ENCODE measurements around the gene PROSER3. TPM values are rescaled to one million over a fixed set of nuclear protein-coding genes. Genes with fewer than 3 reads are reported as not detected.
A peak's percentile ranks its signal among the peaks of the same experiment; 100 is the strongest.

PROSER3 gene
- total RNA-seq, 2 donors from 2014 or later: 36.2 to 36.6 TPM

DNA sequence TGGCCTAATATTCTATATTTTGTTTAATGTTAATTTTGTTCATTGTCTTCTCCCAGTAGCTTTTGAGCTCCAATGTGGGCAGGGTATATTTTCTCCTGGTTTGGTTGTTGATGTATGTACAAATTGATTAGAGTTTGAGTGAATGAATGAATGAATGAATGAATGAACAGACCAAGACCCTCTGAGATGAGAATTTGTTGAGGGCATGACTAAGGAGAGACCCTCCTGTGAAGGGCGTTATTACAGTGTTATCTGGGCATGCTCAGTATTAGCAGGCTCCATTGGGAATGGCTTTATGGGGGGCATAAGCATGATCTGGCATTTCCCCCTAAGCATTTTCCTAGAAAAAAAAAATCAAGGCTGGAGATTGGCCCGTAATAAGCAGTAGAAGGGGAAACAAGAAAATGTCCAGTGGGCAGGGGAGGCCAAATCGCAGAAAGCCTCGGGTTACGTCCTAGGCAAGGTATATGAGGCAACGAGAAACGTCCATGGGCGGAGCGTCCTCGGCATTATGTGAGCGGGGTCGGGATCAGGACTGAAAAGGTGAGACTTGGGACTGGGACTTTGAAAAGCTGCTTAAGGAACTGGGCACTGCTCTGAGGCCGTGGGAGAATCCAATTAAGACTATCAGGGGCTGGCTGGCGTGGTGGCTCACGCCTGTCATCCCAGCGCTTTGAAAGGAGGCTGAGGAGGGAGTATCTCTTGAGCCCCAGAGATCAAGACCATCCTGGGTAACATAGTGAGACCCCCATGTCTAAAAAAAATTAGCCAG lies 16.5 kb downstream of the PROSER3 start:
- ATAC-seq (no peak), DNase-seq (no peak)
- Mint-ChIP-seq H3K27ac (no peak overlapping the region), H3K4me1 (peaks cover 23% of the 10 kb centered on the region), H3K4me3 (peak overlapping the region; percentile 89), H3K27me3 (no peaks in the 10 kb centered on the region), H3K36me3 (ENCODE audit: low read depth) (no peaks in the 10 kb centered on the region)
- H3K9me3 ChIP-seq (ENCODE audit: control insufficient read depth, low read length, poor library complexity, severe bottlenecking): no peaks in the 10 kb centered on the region

DNA sequence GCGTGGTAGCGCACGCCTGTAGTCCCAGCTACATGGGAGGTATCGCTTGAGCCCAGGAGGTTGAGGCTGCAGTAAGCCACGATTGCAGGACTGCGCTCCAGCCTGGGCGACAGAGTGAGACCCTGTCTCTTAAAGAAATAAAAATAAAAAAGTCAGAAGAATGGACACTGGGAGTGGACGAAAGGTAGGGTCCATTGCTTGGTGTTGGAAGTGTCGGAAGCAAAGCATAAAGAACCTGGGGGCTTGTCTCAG lies 17.0 kb downstream of the PROSER3 start:
- H3K9me3 ChIP-seq (ENCODE audit: control insufficient read depth, low read length, poor library complexity, severe bottlenecking): no peaks in the 10 kb centered on the region
- Mint-ChIP-seq H3K27ac (no peak overlapping the region), H3K36me3 (ENCODE audit: low read depth) (no peaks in the 10 kb centered on the region), H3K4me3 (peak overlapping the region; percentile 89), H3K27me3 (no peaks in the 10 kb centered on the region), H3K4me1 (peaks cover 23% of the 10 kb centered on the region)
- DNase-seq (no peak), ATAC-seq (no peak)

DNA sequence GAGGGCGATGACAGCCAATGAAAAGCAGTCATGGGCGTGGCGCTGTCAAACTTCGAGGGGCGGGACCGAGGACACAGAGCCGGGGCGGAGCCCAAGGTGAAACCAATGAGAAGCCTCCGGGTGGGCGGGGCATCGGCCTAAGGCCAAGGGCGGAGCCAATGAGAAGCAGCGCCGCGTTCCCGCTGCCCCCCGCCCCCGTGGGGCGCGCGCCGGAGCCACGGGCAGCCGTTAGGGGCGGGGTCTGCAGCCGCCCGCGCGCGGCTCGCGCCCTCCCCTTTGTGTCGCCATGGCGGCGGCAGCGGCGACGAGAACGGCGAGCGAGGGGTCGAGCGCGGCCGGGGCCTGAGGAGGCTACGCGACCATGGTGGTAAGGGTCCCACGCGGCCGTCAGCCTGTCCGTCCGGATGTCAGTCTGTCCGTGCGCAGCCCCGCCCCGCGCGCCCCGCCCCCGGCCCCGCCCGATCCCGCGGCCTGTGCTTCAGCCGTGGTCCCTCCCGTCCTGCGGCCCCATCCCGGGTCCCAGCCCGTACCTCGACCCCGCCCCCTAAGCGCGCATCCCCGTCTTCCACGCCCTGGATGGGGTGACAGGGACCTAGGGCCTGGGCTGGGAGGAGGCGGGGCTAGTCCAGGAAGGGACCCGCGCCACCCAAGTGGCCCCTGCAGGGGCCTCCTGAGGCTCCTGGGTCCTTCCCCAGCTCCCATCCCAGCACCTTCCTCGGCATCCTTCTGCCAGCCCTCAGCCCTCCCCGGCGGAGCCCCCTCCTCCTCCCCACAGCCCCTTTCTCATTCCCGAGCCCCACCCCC lies 17.5 kb downstream of the PROSER3 start, which contains the start of gene ARHGAP33:
TSS of gene ARHGAP33 (plus strand) at position 267 of the 804 bp plus-strand sequence. CDS start at position 362, 95 bp downstream.
- Mint-ChIP-seq H3K4me3 (peak within 1 kb of the TSS; percentile 89), H3K27me3 (no peaks in the 10 kb centered on the region), H3K4me1 (peaks cover 21% of the 10 kb centered on the region), H3K27ac (no peak within 1 kb of the TSS), H3K36me3 (ENCODE audit: low read depth) (no peaks in the 10 kb centered on the region)
- ATAC-seq (peak; percentile 99), DNase-seq (peak; percentile 98 to 99 (median 99))
- no peaks in the 10 kb centered on the region for H3K9me3 ChIP-seq (ENCODE audit: control insufficient read depth, low read length, poor library complexity, severe bottlenecking)

DNA sequence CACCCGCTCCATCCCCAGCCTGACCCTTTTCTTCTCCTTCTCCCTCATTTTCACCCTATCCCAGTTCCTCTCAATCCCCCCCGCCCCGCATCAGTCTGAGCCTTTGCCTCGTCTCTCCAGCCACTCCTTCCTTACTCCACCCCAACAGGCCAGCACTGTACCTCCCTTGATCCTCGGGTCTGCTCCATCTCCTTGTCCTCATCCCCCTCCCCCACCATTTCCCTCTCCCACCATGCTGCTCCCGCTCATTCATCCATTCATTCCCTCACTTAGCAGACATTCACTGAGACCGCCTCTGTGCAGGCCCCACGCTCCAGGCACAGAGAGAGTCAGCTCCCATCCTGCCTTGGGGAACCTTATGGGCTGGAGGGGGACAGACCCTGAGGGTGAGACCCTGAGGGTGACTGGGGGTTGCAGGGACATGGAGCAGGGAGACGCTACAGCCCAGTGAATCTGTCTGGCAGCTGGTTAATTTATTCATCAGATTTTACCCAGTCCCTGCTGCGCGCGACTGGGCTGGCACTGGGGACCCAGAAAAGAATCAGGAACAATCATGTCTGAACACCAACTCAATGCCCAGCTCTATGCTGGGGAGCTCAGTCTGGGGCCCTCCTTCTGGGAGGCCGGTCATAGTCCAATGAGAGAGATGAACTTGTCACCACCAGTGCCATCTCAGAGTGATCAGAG lies 18.3 kb downstream of the PROSER3 start:
- DNase-seq (no peak), ATAC-seq (no peak)
- Mint-ChIP-seq H3K4me1 (peaks cover 22% of the 10 kb centered on the region), H3K27ac (no peak overlapping the region), H3K27me3 (no peaks in the 10 kb centered on the region), H3K36me3 (ENCODE audit: low read depth) (no peaks in the 10 kb centered on the region), H3K4me3 (peak overlapping the region; percentile 89)
- no peaks in the 10 kb centered on the region for H3K9me3 ChIP-seq (ENCODE audit: control insufficient read depth, low read length, poor library complexity, severe bottlenecking)

DNA sequence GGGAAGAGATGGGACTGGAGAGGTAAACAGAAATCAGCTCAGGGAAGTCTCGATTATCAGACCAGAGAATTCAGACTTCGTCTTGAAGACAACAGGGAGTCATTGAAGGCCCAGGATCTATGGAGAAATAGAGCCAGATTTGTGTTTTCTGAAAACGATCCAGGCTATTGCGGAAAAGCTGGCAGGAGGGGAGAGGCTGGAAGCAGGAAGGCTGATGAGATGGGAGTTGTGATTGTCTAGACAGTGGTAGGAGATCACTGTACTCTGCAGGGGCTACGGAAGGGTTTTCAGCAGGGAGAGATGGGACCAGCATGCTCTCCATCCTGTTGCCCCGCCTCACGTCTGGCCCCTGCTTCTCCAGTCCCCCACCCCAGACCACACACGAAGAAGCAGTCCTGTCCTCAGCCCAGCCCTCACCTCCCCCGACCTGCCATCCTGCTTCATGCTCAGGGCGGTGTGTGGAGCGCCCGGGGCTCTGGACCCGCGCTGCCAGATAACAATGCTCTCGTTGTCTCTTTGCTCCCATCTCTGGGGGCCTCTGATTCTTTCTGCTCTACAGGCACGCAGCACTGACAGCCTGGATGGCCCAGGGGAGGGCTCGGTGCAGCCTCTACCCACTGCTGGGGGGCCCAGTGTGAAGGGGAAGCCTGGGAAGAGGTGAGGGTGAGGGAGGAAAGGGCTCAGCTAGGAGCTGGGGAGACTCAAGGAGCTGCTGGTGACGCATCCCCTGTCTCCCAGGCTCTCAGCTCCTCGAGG lies 19.3 kb downstream of the PROSER3 start:
- H3K27me3 Mint-ChIP-seq: no peaks in the 10 kb centered on the region
- ATAC-seq (no peak), DNase-seq (no peak)
- peak overlapping the region; percentile 16 for H3K27ac Mint-ChIP-seq
- no peaks in the 10 kb centered on the region for H3K9me3 ChIP-seq (ENCODE audit: control insufficient read depth, low read length, poor library complexity, severe bottlenecking)
- peaks cover 3% of the 10 kb centered on the region for H3K36me3 Mint-ChIP-seq (ENCODE audit: low read depth)
- H3K4me3 Mint-ChIP-seq: peak overlapping the region; percentile 63
- peaks cover 23% of the 10 kb centered on the region for H3K4me1 Mint-ChIP-seq

DNA sequence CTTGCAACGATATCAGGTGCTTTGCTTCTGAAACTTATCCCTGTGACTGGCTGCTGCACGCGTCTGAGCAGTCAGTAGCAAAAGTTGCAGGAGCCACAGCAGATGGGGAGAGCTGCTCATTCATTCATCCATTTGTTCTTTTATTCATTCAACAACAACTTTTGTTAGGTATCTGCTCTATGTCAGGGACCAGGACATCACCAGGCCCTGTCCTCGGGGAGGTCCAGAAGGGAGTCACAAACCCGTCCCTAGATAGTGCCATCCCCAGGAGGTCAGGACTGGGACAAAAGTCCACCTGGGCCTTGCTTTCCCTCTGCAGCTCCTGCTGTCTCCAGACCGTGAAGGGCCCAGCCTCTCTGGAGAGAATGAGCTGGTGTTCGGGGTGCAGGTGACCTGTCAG lies 20.0 kb downstream of the PROSER3 start:
- no peaks in the 10 kb centered on the region for H3K9me3 ChIP-seq (ENCODE audit: control insufficient read depth, low read length, poor library complexity, severe bottlenecking)
- H3K4me3 Mint-ChIP-seq: no peak overlapping the region

DNA sequence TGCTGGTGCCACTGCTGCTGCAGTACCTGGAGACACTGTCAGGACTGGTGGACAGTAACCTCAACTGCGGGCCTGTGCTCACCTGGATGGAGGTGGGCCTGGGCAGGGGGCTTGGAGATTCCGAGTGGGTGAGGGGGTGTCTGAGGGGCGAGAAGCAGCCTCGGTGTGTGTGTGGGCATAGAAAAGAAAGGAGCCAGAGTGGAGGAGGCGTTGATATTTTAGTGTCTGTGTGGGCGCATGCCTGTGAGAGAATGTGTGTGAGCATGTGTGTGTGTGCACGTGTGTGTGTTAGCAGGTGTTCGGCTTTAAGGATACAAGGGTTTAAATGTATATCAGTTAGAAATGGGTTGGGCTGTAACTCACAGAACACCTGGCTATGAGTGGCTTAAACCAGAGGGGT lies 21.1 kb downstream of the PROSER3 start:
- peaks cover 29% of the 10 kb centered on the region for H3K4me1 Mint-ChIP-seq
- no peak overlapping the region for H3K4me3 Mint-ChIP-seq
- peaks cover 3% of the 10 kb centered on the region for H3K36me3 Mint-ChIP-seq (ENCODE audit: low read depth)
- H3K27ac Mint-ChIP-seq: no peak overlapping the region
- no peaks in the 10 kb centered on the region for H3K9me3 ChIP-seq (ENCODE audit: control insufficient read depth, low read length, poor library complexity, severe bottlenecking)
- DNase-seq (no peak), ATAC-seq (no peak)
- no peaks in the 10 kb centered on the region for H3K27me3 Mint-ChIP-seq

More for the DNA sequence above, 20.0 kb downstream of the PROSER3 start:
- DNase-seq: no peak
- peaks cover 3% of the 10 kb centered on the region for H3K36me3 Mint-ChIP-seq (ENCODE audit: low read depth)
- ATAC-seq: no peak
- peaks cover 26% of the 10 kb centered on the region for H3K4me1 Mint-ChIP-seq
- H3K27ac Mint-ChIP-seq: peak overlapping the region; percentile 16
- no peaks in the 10 kb centered on the region for H3K27me3 Mint-ChIP-seq

DNA sequence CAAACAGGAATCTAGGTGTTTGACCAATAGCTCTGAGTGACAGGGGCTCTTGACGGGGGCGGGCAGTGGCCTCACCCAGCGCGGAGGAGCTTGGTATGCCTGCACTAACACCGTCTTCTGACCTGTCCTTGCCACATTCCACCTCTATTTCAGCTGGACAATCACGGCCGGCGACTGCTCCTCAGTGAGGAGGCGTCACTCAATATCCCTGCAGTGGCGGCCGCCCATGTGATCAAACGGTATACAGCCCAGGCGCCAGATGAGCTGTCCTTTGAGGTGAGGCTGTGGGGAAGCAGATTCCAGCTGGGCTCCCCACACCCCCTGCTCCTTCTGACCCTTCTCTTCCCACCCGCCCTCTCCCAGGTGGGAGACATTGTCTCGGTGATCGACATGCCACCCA lies 22.1 kb downstream of the PROSER3 start:
- Mint-ChIP-seq H3K27me3 (no peaks in the 10 kb centered on the region), H3K27ac (peak overlapping the region; percentile 16), H3K4me1 (peaks cover 24% of the 10 kb centered on the region), H3K36me3 (ENCODE audit: low read depth) (peaks cover 3% of the 10 kb centered on the region), H3K4me3 (no peak overlapping the region)
- H3K9me3 ChIP-seq (ENCODE audit: control insufficient read depth, low read length, poor library complexity, severe bottlenecking): no peaks in the 10 kb centered on the region
- DNase-seq (no peak), ATAC-seq (no peak)

DNA sequence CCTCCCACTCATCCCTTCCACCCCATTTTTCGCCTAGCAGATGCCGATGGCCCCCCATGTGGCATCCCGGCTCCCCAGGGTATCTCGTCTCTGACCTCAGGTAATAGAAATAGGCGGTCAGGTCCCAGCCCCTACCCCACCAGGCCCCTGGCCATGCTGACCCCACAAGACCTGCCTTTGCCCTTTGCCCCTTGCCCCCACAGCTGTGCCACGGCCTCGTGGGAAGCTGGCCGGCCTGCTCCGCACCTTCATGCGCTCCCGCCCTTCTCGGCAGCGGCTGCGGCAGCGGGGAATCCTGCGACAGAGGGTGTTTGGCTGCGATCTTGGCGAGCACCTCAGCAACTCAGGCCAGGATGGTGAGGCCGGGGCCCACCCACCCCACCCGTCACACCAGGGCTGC lies 22.7 kb downstream of the PROSER3 start:
- Mint-ChIP-seq H3K27me3 (no peaks in the 10 kb centered on the region), H3K4me1 (peaks cover 24% of the 10 kb centered on the region), H3K27ac (no peak overlapping the region), H3K36me3 (ENCODE audit: low read depth) (peaks cover 3% of the 10 kb centered on the region), H3K4me3 (no peak overlapping the region)
- ATAC-seq (no peak), DNase-seq (no peak)
- no peaks in the 10 kb centered on the region for H3K9me3 ChIP-seq (ENCODE audit: control insufficient read depth, low read length, poor library complexity, severe bottlenecking)

DNA sequence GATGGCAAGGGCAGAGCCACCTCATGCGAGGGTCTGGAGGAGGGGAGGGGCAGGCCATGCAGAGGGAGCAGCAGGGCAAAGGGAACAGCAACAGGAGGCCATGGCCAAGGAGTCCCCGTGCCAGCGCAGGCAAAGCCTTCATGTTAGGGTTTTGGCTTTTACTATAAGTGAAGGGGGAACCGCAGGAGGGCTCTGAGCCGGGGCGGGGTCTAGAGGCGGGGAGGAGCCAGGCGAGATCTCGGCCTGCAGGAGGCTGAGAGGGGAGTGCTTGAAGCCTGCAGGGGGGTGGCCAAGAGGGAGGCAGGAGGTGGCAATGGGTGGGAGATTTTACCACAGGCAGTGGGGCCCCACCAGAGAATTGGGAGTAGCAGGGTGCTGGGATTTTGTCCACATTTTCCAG lies 23.7 kb downstream of the PROSER3 start:
- ATAC-seq (no peak), DNase-seq (no peak)
- H3K36me3 Mint-ChIP-seq (ENCODE audit: low read depth): peaks cover 3% of the 10 kb centered on the region
- no peak overlapping the region for H3K4me3 Mint-ChIP-seq
- H3K4me1 Mint-ChIP-seq: peaks cover 15% of the 10 kb centered on the region
- no peak overlapping the region for H3K27ac Mint-ChIP-seq
- no peaks in the 10 kb centered on the region for H3K9me3 ChIP-seq (ENCODE audit: control insufficient read depth, low read length, poor library complexity, severe bottlenecking)
- no peaks in the 10 kb centered on the region for H3K27me3 Mint-ChIP-seq

DNA sequence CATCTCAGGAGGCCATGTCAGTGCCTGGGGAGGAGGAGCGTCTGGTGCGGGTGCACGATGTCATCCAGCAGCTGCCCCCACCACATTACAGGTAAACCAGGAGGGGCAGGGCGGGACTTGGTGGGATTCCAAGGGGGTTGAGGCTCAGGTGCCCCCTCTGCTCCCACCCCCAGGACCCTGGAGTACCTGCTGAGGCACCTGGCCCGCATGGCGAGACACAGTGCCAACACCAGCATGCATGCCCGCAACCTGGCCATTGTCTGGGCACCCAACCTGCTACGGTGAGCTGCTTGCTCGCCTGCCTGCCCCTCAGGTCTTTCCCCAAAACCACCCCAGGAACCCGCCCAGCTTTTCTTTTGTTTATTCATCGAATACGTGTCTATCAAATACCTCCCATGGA lies 24.6 kb downstream of the PROSER3 start:
- ATAC-seq (no peak), DNase-seq (no peak)
- Mint-ChIP-seq H3K4me3 (no peak overlapping the region), H3K27me3 (no peaks in the 10 kb centered on the region), H3K36me3 (ENCODE audit: low read depth) (peaks cover 3% of the 10 kb centered on the region), H3K27ac (peak overlapping the region; percentile 67), H3K4me1 (peaks cover 10% of the 10 kb centered on the region)
- H3K9me3 ChIP-seq (ENCODE audit: control insufficient read depth, low read length, poor library complexity, severe bottlenecking): no peaks in the 10 kb centered on the region

DNA sequence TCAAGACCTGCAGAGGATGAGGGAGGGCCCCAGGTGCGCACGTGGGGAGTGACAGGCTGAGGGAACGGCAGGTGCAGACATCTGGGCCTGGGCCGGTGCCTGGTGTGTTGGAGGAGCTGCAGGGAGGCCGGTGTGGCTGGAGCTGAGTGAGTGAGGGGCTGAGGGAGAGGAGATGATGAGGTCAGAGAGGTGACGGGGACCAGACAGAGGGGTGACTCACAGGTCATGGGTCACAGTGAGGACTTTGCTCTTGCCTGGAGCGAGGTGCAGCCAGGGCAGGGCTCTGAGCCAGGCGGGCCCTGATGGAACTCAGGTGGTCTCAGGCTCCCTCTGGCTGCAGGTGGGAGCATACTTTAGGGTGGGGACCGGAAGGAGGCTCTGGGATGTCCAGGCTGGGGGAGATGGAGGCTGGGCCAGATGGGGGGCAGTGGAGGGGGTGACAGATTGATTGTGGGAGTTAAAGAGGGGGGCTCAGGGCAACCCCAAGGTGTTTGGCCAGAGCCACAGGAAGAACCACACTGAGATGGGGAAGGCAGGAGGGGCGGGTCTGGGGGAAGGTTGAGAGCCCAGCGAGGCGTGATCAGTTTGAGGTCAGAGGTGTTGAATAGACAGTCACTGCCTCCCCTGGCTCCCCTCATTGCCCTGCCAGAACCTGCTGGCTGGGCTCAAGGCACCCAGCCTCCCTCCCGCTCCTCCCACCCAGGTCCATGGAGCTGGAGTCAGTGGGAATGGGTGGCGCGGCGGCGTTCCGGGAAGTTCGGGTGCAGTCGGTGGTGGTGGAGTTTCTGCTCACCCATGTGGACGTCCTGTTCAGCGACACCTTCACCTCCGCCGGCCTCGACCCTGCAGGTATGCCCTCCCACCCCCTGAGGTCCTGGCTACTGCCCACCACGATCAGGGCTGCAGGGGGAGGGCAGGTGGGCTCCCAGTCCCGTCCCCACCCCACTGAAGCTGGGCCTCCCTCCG lies 25.8 kb downstream of the PROSER3 start:
- H3K36me3 Mint-ChIP-seq (ENCODE audit: low read depth): peaks cover 3% of the 10 kb centered on the region
- peak overlapping the region; percentile 67 for H3K27ac Mint-ChIP-seq
- no peak for ATAC-seq
- no peaks in the 10 kb centered on the region for H3K27me3 Mint-ChIP-seq
- peaks cover 10% of the 10 kb centered on the region for H3K4me1 Mint-ChIP-seq
- H3K4me3 Mint-ChIP-seq: no peak overlapping the region
- H3K9me3 ChIP-seq (ENCODE audit: control insufficient read depth, low read length, poor library complexity, severe bottlenecking): no peaks in the 10 kb centered on the region
- no peak for DNase-seq

Data from T-helper 17 cell (primary cell).